GM12878 (cell line): ENCODE measurements around the gene MESD. TPM values are rescaled to one million over a fixed set of nuclear protein-coding genes. Genes with fewer than 3 reads are reported as not detected.

ENCODE experiments used
- BRCA1 ChIP-seq: IDR thresholded peaks from 2 replicates; pipeline ENCODE4 v1.6.1; 2011; ENCODE audit warnings: low read depth, low read length, improper control_type of control experiment
- CBX3 ChIP-seq: fragments of 200-600 bp; sonication (generic); IDR thresholded peaks from 2 replicates; pipeline ENCODE4 v1.6.1; 2016; ENCODE audit warnings: low read depth, borderline replicate concordance
- GABPA ChIP-seq: IDR thresholded peaks from 2 replicates; pipeline ENCODE4 v1.6.1; 2014; ENCODE audit warnings: antibody characterized with exemption, low read depth, mild to moderate bottlenecking, inconsistent platforms
- GATAD2B ChIP-seq: fragments of 450-650 bp; conservative IDR thresholded peaks from 2 replicates; pipeline ENCODE4 v1.6.1; 2017; ENCODE audit warnings: low read depth, mild to moderate bottlenecking, moderate library complexity
- HDGF ChIP-seq: fragments of 450-650 bp; IDR thresholded peaks from 2 replicates; pipeline ENCODE4 v1.6.1; 2016; ENCODE audit warnings: antibody characterized with exemption
- MXI1 ChIP-seq: fragments of 150-350 bp; IDR thresholded peaks from 2 replicates; pipeline ENCODE4 v1.6.1; 2011; ENCODE audit warnings: low read depth, mild to moderate bottlenecking, inconsistent platforms, low read length, improper control_type of control experiment
- NFXL1 ChIP-seq: fragments of 450-650 bp; IDR thresholded peaks from 2 replicates; pipeline ENCODE4 v1.6.1; 2017; ENCODE audit warnings: antibody characterized with exemption, mild to moderate bottlenecking, borderline replicate concordance
- polyA plus RNA-seq, 11 experiments: library from polyadenylated mRNA; depleted of rRNA in 4 of 11; unstranded in 6 of 11; stranded (reverse) in 5 of 11; fragments of >200 nt; fragmentation: Nextera tagmentation in 4 of 11; fragmentation: Illumina TruSeq in 1 of 11; extraction: Ambion mirVana in 4 of 11; extraction: Trizol in 1 of 11; gene quantifications; 1 replicate in 1 of 11; 2 replicates in 10 of 11; pipeline versions ENCODE4 v1.2.1 to v1.2.3, GENCODE V29; 2011 to 2016; ENCODE audit warnings: inconsistent platforms in 2 of 11, missing spikeins in 2 of 11, low read depth in 1 of 11
- total RNA-seq, 4 experiments: library from RNA; depleted of rRNA in 3 of 4; stranded (reverse); fragments of >200 nt in 3 of 4; fragmentation: Illumina TruSeq in 1 of 4; extraction: Trizol in 1 of 4; gene quantifications; 2 replicates each; pipeline versions ENCODE4 v1.2.1 to v1.2.3, GENCODE V29; 2013 to 2021
- TF ChIP-seq, protein P1 (sequence below): fragments of 450-650 bp; formaldehyde crosslinking; IDR thresholded peaks from 2 replicates; pipeline ENCODE4 v1.5.0; 2022; ENCODE audit warnings: mild to moderate bottlenecking, missing genetic modification characterization
- TF ChIP-seq, protein P2 (sequence below): fragments of 150-350 bp; IDR thresholded peaks from 2 replicates; pipeline ENCODE4 v1.6.1; 2014; ENCODE audit warnings: mild to moderate bottlenecking, low read depth, low read length
- TF ChIP-seq, protein P3 (sequence below), 3 experiments: IDR thresholded peaks in 2 of 3; conservative IDR thresholded peaks in 1 of 3; 2 replicates each; pipeline ENCODE4 v1.5.1; 2011; ENCODE audit warnings: low read depth in 3 of 3, low read length in 3 of 3, mild to moderate bottlenecking in 3 of 3, control low read depth in 2 of 3, moderate library complexity in 2 of 3, inconsistent platforms in 1 of 3, mixed read lengths in 1 of 3; ENCODE audit not compliant: control insufficient read depth in 2 of 3, insufficient read depth in 1 of 3; ENCODE audit errors: extremely low read depth in 1 of 3
- TF ChIP-seq, protein P4 (sequence below): fragments of 450-650 bp; IDR thresholded peaks from 2 replicates; pipeline ENCODE4 v1.6.1; 2017; ENCODE audit warnings: mild to moderate bottlenecking, low read depth, inconsistent platforms; ENCODE audit not compliant: poor library complexity, severe bottlenecking
- TF ChIP-seq, protein P5 (sequence below): fragments of 450-650 bp; IDR thresholded peaks from 2 replicates; pipeline ENCODE4 v1.6.1; 2016; ENCODE audit warnings: mild to moderate bottlenecking
- TF ChIP-seq, protein P6 (sequence below): fragments of 450-650 bp; IDR thresholded peaks from 2 replicates; pipeline ENCODE4 v1.6.1; 2017; ENCODE audit warnings: mild to moderate bottlenecking

Gene MESD
- total and polyA plus RNA-seq, 10 of the 15 experiments (the other 5 are each of a cell fraction or from before 2014, with no cell fraction given), result 10.2 to 39.8 (median 20.9) TPM

DNA sequence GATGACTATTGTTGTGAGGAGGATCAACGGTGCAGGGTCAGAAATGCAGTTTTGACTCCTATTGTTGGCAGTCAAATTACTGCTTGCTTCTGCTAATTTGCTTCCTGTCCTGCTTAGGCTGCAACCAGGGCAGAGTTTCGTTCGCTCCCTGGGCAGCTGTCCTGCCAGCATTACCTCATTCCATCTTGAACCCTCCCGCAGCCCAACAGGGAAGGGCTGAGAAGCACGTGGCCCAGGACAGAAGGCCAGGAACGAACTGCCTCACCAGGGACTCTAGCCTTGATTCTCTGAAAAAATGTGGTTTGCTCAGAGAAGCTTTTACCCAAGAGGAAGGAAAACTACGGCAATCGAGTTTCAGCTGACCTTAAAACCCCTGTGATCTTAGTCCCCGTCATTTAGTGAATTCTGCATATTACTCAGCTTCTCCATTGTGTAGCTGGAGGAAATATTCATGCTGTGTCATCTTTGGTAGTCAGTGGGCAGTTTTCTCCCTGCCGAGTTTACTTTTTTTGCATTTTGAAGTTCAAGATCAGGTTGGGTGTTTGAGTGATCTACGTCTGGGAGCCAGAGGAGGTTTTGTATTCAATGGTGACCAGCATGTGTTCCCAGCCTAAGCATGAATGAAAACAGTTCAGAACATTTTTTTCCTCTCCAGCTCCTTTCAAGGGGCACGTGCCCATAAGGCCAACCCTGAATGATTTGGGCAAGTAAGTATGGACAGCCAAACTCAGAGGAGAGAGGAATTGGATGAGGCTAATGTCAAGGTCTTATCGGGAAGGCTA lies 34.1 kb upstream of the MESD start (continued):
- TF ChIP-seq BRCA1 (no peak), GATAD2B (no peak; the same call in 1 of the 2 replicates), CBX3 (no peak), HDGF (no peak), MXI1 (peak; percentile 69; the same call in 1 of the 2 replicates), NFXL1 (no peak), GABPA (peak; percentile 63; the same call in 1 of the 2 replicates)
- TF ChIP-seq, protein P1, sequence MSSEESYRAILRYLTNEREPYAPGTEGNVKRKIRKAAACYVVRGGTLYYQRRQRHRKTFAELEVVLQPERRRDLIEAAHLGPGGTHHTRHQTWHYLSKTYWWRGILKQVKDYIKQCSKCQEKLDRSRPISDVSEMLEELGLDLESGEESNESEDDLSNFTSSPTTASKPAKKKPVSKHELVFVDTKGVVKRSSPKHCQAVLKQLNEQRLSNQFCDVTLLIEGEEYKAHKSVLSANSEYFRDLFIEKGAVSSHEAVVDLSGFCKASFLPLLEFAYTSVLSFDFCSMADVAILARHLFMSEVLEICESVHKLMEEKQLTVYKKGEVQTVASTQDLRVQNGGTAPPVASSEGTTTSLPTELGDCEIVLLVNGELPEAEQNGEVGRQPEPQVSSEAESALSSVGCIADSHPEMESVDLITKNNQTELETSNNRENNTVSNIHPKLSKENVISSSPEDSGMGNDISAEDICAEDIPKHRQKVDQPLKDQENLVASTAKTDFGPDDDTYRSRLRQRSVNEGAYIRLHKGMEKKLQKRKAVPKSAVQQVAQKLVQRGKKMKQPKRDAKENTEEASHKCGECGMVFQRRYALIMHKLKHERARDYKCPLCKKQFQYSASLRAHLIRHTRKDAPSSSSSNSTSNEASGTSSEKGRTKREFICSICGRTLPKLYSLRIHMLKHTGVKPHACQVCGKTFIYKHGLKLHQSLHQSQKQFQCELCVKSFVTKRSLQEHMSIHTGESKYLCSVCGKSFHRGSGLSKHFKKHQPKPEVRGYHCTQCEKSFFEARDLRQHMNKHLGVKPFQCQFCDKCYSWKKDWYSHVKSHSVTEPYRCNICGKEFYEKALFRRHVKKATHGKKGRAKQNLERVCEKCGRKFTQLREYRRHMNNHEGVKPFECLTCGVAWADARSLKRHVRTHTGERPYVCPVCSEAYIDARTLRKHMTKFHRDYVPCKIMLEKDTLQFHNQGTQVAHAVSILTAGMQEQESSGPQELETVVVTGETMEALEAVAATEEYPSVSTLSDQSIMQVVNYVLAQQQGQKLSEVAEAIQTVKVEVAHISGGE, result no peak
- TF ChIP-seq, protein P2, sequence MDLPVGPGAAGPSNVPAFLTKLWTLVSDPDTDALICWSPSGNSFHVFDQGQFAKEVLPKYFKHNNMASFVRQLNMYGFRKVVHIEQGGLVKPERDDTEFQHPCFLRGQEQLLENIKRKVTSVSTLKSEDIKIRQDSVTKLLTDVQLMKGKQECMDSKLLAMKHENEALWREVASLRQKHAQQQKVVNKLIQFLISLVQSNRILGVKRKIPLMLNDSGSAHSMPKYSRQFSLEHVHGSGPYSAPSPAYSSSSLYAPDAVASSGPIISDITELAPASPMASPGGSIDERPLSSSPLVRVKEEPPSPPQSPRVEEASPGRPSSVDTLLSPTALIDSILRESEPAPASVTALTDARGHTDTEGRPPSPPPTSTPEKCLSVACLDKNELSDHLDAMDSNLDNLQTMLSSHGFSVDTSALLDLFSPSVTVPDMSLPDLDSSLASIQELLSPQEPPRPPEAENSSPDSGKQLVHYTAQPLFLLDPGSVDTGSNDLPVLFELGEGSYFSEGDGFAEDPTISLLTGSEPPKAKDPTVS, result no peak
- TF ChIP-seq, protein P3, sequence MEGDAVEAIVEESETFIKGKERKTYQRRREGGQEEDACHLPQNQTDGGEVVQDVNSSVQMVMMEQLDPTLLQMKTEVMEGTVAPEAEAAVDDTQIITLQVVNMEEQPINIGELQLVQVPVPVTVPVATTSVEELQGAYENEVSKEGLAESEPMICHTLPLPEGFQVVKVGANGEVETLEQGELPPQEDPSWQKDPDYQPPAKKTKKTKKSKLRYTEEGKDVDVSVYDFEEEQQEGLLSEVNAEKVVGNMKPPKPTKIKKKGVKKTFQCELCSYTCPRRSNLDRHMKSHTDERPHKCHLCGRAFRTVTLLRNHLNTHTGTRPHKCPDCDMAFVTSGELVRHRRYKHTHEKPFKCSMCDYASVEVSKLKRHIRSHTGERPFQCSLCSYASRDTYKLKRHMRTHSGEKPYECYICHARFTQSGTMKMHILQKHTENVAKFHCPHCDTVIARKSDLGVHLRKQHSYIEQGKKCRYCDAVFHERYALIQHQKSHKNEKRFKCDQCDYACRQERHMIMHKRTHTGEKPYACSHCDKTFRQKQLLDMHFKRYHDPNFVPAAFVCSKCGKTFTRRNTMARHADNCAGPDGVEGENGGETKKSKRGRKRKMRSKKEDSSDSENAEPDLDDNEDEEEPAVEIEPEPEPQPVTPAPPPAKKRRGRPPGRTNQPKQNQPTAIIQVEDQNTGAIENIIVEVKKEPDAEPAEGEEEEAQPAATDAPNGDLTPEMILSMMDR (IDR thresholded peaks at IDR 0.05 in 2 of 3, conservative IDR thresholded peaks at IDR 0.05 in 1 of 3; ENCODE audit: control insufficient read depth in 2 of 3, extremely low read depth in 1 of 3, insufficient read depth in 1 of 3, low read depth in 3 of 3, low read length in 3 of 3), result no peak
- TF ChIP-seq, protein P4, sequence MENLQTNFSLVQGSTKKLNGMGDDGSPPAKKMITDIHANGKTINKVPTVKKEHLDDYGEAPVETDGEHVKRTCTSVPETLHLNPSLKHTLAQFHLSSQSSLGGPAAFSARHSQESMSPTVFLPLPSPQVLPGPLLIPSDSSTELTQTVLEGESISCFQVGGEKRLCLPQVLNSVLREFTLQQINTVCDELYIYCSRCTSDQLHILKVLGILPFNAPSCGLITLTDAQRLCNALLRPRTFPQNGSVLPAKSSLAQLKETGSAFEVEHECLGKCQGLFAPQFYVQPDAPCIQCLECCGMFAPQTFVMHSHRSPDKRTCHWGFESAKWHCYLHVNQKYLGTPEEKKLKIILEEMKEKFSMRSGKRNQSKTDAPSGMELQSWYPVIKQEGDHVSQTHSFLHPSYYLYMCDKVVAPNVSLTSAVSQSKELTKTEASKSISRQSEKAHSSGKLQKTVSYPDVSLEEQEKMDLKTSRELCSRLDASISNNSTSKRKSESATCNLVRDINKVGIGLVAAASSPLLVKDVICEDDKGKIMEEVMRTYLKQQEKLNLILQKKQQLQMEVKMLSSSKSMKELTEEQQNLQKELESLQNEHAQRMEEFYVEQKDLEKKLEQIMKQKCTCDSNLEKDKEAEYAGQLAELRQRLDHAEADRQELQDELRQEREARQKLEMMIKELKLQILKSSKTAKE, result peak; percentile 91
- TF ChIP-seq, protein P5, sequence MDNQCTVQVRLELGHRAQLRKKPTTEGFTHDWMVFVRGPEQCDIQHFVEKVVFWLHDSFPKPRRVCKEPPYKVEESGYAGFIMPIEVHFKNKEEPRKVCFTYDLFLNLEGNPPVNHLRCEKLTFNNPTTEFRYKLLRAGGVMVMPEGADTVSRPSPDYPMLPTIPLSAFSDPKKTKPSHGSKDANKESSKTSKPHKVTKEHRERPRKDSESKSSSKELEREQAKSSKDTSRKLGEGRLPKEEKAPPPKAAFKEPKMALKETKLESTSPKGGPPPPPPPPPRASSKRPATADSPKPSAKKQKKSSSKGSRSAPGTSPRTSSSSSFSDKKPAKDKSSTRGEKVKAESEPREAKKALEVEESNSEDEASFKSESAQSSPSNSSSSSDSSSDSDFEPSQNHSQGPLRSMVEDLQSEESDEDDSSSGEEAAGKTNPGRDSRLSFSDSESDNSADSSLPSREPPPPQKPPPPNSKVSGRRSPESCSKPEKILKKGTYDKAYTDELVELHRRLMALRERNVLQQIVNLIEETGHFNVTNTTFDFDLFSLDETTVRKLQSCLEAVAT, result peak; percentile 33; the same call in 1 of the 2 replicates
- TF ChIP-seq, protein P6, sequence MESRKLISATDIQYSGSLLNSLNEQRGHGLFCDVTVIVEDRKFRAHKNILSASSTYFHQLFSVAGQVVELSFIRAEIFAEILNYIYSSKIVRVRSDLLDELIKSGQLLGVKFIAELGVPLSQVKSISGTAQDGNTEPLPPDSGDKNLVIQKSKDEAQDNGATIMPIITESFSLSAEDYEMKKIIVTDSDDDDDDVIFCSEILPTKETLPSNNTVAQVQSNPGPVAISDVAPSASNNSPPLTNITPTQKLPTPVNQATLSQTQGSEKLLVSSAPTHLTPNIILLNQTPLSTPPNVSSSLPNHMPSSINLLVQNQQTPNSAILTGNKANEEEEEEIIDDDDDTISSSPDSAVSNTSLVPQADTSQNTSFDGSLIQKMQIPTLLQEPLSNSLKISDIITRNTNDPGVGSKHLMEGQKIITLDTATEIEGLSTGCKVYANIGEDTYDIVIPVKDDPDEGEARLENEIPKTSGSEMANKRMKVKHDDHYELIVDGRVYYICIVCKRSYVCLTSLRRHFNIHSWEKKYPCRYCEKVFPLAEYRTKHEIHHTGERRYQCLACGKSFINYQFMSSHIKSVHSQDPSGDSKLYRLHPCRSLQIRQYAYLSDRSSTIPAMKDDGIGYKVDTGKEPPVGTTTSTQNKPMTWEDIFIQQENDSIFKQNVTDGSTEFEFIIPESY, result no peak
